NCI-H82 treated with DMSO at 0.1 percent for 48 hours (cell line): ENCODE data around the gene RNMT.
"Not testable (repeated sequence)": the region's sequence is repeated elsewhere in the genome, so short reads cannot be mapped to it uniquely, and the experiment has no call there.

ENCODE experiments used
- DNase-seq: peaks from one replicate; lab custom pipeline; 2025; ENCODE audit not compliant: unreplicated experiment; lab: John Stamatoyannopoulos, UW

RNMT gene

DNA sequence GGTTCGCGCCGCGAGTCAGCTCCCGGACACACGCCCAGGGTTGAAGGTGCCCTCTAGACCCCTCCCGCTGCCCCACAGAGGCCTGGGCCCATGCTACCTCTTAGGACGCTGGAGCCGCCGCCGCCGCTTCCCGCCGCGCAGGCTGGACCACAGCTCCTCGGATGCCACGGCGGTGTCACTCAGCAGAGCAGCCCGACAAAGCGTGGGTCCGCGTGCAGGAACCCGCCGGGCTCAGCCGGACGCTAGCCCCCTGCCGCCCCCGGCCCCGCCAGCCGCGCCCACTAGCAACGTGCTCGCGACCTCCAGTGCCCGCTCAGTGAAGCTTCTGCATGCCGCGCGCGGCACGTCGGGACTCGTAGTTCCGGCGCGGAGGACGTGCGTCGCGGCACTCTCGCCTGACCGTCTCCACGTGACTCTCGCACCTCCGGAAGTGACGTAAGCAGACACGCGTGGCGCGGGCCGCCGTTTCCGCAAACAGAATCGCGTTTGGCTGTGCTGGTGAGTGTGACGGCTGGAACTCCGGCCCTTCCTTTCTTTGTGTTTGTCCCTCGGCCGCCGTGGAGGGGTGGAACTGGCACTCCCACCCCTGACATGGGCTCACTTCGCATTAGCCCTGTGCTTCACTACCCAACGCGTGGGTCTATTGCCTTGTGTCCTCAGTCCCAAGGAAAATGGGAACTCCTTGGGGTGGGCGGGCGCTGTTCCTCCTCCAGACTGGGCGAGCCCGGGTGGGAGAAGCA lies at the start of gene RNMT, which contains the start of gene FAM210A:
Gene RNMT, plus strand, starts transcription at position 442 of the 740 bp plus-strand sequence. CDS start 4,845 bp downstream, outside the sequence.
Gene FAM210A, minus strand, starts transcription at position 327 of the 740 bp plus-strand sequence. CDS start 44,481 bp downstream, outside the sequence.
- DNase-seq = peak; percentile 82

DNA sequence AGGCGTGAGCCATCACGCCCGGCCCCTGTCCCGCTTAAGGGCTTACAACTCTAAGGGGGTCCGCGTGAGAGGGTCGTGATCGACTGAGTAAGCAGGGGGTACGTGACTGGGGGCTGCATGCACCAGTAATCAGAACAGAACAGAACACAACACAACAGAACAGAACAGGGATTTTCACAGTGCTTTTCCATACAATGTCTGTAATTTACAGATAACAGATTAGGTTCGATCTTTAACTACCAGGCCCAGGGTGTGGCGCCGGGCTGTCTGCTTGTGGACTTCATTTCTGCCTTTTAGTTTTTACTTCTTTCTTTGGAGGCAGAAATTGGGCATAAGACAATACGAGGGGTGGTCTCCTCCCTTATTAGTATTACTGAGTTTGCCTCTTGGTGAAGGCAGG lies 49.1 kb upstream of the RNMT start:
- not testable (repeated sequence) for DNase-seq

DNA sequence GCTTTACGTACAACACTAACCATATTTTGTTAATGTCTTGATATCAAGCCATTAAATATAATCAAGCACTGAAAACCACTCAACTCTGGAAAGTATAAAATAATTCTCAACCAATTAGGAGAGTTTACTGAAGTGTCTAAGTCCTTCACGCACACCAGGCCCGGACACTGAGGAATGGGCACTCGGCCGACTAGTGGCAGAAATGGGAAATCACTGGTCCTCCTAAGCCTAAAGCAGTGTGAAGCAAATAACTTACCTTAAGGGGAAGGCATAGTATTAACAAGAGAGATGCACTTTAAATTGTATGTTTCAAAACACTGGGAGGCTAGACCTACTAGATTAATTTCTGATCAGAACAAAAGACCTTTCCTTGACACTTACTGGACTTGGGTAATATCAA lies 45.9 kb upstream of the RNMT start:
- DNase-seq = no peak

DNA sequence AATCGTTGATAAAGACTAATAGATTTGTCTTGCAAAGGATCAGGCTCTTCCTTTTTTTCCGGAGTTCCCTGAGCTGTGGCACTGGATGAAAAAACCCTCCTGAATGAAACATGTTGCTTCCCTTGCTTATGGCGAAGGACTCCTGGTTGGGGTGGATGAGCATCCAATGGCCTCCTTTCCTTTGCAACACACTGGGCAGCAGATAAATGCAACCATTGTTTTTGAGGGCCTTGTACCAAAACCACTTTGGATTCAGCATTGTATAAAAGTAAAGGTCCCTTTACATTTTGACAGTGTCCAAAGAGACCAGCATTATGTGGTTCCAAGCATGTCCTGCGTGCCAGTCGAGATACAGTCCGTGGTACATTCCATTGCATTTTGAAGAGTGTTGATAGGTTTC lies 44.8 kb upstream of the RNMT start:
- no peak for DNase-seq

DNA sequence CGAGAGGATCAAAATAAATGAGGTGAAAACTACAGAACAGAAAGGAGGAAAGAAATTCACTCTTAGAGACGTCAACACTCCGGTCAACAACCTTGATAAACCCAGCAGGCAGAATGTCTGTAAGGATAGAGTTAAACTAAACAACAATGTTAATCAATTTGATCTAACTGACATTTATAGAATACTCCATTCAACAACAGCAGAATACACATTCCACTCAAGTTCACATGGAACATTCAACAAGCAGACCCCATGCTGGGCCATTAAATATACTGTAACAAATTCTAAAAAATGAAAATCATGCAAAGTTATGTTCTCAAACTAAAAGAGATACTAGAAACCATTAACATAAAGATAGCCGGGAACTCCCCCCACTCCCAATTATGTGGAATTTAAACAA lies 41.9 kb upstream of the RNMT start:
- DNase-seq = no peak

DNA sequence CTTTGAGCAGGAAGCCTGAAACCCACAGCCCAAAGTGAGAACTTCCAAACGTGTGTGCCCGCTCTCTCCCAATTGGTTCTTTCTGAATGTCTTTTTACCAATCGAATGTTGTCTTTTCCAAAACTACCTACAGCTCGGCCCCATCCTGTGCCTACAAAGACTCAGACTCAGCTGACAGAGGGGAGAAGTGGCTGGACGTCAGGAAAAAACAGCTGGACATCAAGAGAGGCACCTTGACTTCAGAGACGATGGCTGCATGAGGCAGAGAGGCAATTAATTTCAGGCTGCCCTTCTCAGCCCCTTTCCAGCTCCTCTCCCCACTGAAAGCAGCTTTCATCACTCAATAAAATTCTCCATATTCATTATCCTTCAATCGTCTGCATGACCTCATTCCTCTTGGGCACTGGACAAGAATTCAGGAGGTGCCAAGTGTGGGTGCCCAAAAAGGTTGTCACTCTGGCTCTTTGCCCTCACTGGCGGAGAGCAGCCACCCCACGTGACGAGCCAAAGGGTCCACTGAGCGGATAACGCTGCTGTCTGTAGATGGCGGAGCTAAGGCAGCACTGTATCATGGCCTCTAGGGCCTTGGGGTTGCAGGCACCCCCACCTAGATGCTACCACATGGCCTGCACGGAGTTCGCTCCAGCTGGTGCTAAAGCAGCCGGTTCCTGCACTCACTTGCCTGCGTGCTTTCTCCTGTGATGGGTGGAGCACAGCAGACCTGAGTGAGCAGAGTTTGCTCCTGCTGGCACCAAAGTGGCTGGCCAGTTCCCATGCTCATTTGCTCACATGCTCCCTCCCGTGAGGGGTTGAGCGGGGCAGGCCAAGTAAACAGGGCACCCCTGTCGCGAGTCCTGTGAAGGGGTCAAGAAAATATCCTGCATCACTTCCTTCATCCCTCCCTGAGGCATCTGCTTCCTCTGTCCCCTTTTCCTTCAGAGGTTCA lies 38.0 kb upstream of the RNMT start:
- no peak for DNase-seq

DNA sequence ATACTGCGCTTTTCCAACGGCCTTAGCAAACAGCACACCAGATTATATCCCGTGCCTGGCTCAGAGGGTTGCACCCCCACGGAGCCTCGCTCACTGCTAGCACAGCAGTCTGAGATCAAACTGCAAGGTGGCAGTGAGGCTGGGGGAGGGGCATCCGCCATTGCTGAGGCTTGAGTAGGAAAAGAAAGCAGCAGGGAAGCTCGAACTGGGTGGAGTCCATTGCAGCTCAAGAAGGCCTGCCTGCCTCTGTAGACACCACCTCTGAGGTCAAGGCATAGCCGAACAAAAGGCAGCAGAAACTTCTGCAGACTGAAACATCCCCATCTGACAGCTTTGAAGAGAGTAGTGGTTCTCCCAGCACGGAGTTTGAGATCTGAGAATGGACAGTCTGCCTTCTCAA lies 36.4 kb upstream of the RNMT start:
- not testable (repeated sequence) for DNase-seq

DNA sequence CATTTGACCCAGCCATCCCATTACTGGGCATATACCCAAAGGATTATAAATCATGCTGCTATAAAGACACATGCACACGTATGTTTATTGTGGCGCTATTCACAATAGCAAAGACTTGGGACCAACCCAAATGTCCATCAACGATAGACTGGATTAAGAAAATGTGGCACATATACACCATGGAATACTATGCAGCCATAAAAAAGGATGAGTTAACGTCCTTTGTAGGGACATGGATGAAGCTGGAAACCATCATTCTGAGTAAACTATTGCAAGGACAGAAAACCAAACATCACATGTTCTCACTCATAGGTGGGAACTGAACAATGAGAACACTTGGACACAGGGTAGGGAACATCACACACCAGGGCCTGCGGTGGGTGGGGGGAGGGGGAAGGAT lies 31.1 kb upstream of the RNMT start:
- DNase-seq = not testable (repeated sequence)

DNA sequence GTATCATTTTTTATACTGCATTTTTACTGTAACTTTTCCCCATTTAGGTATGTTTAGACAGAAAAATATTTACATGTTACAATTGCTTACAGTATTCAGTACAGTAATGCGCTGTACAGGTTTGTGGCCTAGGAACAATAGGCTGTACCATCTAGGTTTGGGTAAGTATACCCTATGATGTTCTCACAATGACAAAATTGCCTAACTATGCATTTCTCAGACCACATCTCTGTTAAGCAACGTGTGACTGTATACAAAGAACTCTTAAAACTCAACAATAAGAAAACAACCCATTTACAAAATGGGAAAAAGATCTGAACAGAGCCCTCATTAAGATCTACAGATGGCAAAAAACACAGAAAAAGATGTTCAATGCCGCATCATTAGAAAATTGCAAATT lies 29.5 kb upstream of the RNMT start:
- no peak for DNase-seq

DNA sequence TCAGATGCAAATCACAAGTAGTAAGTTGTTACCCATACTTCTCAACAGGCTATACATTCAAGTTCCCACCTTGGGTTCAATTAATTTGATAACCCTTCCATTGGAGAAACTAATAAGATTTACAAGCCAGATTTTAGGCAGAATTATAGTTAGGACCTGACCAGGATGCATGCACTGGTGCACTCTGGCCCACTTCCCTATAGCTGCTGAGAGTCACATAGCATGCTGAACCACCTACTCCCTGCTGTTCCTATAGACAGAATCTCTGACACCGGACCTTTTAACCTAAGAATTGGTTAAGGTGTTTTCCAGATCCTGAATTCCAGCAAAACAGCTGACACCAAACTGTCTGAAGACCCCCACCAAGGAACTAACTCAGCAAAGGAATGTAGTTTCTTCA lies 26.3 kb upstream of the RNMT start:
- DNase-seq = no peak

DNA sequence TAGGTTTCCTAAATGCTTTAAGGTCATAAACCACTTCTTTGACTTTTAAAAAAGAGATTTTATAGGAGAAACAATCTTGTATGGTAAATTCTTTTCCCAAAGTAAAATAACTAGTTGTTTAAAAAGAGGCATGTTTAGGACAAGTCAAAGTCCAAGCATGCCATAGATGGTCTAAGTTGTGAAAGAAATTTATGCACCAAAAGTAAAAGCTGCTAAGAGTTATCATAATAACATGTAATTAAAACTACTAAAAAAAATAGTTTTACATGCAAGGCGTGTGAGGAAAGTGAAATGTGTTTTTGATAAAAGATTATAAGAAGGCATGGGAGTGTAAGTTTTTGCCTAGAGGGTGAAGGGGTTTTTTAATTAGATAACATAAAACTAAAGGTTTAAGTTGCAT lies 22.6 kb upstream of the RNMT start:
- no peak for DNase-seq

DNA sequence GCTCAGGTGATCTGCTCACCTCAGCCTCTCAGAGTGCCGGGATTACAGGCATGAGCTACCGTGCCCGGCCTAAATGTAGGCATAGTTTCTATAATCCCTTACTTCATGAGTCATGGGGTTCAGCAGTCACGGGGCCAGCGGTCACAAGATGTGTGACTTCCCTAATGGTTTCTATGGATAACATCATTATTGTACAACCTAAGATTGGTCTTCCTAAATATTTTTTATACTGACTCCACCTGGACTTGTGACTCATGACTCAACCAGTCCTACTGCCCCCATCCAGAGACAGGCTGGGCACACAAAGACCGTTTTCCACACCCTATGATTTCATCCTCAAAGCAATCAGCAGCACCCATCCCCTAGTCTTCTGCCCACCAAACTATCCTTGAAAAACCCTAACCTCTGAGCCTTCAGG lies 16.1 kb upstream of the RNMT start:
- no peak for DNase-seq

DNA sequence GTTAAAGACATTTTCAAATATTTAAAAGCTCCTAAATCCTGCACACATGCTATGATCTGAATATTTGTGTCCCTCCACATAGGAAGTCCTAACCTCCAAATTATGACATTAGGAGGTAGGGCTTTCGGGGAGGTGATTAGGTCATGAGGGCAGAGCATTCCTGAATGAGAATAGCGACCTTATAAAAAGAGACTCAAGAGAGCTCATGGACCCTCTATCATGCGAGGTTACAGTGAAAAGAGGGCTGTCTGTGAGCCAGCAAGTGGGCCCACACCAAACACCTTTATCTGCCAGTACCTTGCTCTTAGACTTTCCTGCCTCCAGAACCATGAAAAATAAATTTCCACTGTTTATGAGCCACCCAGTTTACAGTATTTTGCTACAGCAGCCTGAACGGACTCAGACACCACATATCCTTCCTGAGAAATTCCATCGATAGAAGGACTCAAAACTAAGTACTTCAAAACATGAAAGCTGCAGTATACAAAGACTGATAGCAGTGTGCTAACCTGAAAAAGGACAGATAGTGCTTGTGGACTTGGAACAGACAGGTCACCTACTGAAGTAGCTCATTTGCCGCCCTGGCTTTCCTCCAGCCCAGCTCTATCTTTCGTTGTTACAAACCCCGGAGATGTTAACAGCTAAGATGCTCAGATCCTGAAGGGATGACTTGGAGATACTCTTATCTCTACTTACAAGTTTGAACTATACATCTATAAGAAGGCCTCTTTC lies 13.9 kb upstream of the RNMT start:
- no peak for DNase-seq

DNA sequence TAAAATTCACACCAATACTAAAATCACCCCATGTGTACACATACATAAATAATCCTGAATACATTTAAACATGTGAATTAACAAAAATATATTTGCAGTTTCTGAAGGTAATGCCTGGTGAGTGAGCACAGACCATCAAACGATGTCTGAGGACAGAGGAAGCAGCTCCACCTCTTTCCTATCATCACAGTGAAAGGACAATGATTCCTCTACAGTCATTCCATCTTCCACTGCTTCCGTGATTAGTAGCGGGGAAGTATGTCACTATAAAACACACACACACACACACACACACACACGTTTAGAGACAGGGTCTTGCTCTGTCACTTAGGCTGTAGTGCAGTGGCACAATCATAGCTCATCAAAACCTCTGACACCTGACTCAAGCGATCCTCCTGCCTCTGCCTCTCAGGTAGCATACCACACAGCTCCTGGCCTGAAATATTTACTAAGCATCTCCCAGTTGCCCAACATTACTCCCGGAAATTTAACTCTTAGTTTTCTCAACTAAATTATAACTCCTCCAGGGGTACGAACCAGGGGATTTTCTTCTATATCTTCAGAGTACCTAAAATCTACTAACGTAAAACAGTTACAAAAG lies 12.9 kb upstream of the RNMT start:
- DNase-seq = no peak

DNA sequence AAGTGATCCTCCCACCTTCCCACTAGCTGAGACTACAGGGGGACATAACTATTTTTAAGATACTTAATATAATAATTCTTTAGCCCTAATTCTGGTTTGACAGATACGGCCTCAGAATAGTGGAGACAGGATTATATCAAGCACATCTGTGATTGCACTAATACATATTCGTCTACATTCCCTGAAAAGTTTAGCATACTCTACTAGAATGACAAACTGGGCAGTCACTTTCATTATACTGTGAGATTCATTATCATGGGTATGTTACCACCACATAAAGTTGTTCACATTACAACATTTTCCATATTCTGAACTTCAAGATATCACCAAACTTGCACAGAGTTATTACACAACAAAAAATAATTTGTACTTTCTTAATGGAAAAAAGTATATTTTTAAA lies 11.1 kb upstream of the RNMT start:
- no peak for DNase-seq

DNA sequence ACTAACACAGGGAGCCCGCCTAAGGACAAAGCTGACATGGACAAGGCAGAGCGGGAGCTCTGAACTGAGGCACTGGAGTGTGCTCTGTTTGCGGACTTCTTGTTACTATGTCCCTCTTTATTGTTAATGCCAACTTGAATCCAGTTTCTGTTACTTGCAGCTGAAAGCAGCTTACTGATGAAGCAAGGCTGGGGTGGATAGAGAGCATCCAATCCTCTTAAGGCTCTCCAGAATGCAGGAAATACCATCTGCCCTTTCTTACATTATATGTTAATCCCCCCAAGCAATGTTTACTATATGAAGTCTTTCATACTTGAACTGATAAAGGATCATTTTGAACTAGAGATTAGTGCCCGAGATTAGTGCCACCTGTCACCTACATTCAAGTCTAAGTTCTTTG lies 9.6 kb upstream of the RNMT start:
- DNase-seq = peak; percentile 84

DNA sequence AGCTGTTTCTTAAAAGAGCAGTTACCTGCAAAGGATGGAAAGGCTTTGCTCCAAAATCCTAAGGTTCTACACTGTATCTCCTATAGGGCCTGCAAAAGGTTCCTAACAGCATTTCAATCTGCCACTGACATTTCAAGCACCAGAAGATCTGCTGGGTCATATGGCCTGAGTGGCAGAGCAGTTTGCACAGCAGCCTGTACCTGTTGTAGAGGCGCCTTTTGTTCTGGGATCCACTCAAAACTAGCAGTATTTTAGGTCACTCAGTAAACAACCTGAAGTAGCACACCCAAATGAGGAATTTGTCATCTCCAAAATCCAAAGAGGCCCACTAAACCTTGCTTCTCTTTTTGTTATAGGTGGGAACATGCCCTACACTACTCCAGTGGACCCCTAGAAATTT lies 6.3 kb upstream of the RNMT start:
- no peak for DNase-seq

DNA sequence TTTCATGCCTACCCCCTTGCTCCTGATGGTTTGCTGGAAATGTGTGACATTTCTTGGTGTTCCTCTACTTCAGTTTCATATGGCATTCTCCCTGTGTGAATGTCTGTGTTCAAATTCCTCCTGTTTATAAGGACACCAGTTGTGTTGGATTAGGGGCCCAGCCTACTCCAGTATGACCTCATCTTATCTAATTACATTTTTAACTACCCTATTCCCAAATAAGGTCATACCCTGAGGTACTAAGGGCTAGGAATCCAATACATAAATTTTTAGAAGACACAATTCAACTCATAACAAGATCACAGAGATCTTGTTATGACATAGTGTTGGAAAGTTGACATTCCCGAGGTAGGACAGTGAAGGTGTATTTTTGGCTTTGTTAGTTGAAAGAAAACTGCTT lies 5.6 kb upstream of the RNMT start:
- DNase-seq = peak; percentile 57

DNA sequence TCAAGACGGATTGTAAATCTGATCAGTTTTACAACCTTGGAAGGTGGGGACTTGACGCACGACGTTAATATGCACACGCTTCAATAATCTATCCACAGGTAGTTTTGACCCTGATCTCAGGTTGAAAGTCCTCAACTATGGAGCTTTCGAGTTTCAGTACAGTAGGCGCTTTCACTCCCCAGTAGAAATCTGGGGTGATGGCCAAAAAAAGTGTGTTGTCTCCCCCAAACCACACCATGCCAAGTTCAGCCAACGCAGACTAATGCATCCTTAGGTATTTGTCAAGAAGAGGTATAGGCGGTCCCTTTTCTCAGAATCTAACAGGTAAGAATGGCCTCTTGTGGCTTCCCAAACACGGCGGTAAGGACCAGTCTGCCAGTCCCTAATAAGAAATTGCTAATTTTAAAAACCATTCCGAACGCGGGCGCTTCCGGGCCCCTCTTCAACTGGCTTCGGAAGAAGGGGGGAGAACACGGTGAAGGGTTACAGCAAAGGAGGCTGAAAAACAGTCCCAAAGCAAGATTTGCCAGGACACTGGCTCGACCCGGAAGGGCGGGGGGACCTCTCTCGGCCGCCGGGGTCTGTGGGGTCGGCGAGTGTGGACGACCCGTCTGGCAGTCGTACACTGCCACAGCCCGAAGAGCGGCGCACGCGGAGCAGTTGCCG lies 774 bp upstream of the RNMT start:
- no peak for DNase-seq

DNA sequence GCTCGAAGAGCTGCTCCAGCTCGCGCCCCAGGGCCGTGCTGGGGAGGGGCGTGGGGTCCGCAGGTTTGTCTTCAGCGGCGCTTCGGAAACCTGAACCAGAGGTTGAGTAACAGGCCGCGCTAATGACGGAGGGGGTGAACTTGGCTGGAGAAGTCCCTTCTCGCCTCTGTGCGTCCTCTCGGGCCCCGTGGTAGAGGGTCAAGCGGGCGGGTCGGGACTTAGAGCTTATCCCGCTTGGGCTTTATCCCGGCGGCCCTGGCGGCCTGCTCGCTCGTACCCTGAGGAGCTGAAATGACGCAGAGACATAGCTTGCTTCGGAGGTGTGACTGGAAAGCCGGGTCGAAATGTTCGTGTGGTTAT lies 479 bp downstream of the RNMT start:
- no peak for DNase-seq

DNA sequence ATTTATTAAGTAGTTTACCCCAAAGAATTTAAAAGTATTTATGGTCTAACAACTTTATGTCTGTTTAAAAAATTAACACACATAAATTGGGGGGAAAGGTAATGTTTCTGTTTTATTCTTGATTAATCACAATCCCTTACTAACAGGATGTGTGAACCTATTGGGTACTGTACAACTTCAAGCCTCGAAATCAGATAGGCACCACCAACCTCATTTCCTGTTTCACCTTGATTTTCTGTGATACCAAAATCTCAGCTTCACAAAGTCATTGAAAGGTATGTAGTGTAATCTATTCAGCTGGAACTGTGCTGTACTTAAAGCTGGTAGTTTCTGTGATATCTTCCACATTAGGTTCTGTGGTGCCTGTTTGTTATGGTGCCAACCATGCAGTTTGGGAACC lies 4.0 kb downstream of the RNMT start:
- DNase-seq = no peak
